ENCODE results near the gene ROR2.

DNA sequence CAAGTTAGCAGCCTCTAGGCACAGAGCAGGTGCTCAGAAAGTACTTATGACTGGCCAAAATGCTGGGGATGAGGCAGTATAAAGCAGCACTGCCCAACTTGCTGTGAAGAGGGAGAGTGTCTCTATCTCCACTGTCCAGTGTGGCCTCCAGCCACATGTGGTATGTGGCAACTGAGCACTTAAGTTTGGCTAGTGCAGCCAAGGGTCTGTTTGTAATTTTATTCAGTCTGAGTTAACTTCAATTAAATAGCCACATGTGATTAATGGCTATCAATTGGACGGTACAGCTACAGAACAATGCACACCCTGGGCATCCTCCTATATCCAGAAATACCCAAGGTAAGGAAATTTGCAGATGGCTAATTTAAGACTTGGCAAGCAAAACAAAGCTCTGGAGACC is 26.9 kb downstream of the ROR2 start:
- TF ChIP-seq POLR2A (IDR thresholded peaks at IDR 0.05; ENCODE audit: low read depth, low read length) (no peak), POLR2AphosphoS5 (IDR thresholded peaks at IDR 0.05; ENCODE audit: low read depth, low read length) (no peak), TAF1 (IDR thresholded peaks at IDR 0.05; ENCODE audit: borderline replicate concordance, low read depth, low read length) (no peak)

Data from GM12892 (cell line).